Fibroblast of lung (primary cell): ENCODE results near the gene SUMO1. TPM values are rescaled to one million over a fixed set of nuclear protein-coding genes. Genes with fewer than 3 reads are reported as not detected.

ENCODE experiments used
- DNase-seq, 2 donors: peaks; one replicate each; pipeline versions ENCODE4 v3.0.0 to v3.0.0-alpha.2; 2010; ENCODE audit warnings: low read depth in 2 of 2
- H2AFZ ChIP-seq: 2 replicates; pipeline ENCODE4 v1.5.1; 2012; ENCODE audit warnings: low read length, control low read depth, inconsistent platforms
- H3K27ac ChIP-seq: 2 replicates; pipeline ENCODE4 v1.5.1; 2011; ENCODE audit warnings: low read length, control low read depth; ENCODE audit not compliant: insufficient read depth
- H3K27me3 ChIP-seq: 2 replicates; pipeline ENCODE4 v1.5.1; 2011; ENCODE audit warnings: mild to moderate bottlenecking, low read length; ENCODE audit not compliant: control insufficient read depth, insufficient read depth
- H3K36me3 ChIP-seq: 2 replicates; pipeline ENCODE4 v1.5.1; 2011; ENCODE audit warnings: low read length; ENCODE audit not compliant: control insufficient read depth, insufficient read depth
- H3K4me1 ChIP-seq: 2 replicates; pipeline ENCODE4 v1.5.1; 2011; ENCODE audit warnings: low read length; ENCODE audit not compliant: control insufficient read depth, insufficient read depth; ENCODE audit errors: extremely low read depth
- H3K4me2 ChIP-seq: 2 replicates; pipeline ENCODE4 v1.5.1; 2011; ENCODE audit warnings: low read length, control low read depth; ENCODE audit not compliant: insufficient read depth; ENCODE audit errors: extremely low read depth
- H3K4me3 ChIP-seq, 4 experiments: fragments of 200-600 bp in 1 of 4; sonication (generic) in 1 of 4; replicated peaks in 1 of 4; 2 replicates each; pipeline ENCODE4 v1.5.1; 2011 to 2016; ENCODE audit warnings: low read length in 4 of 4, low read depth in 3 of 4, mild to moderate bottlenecking in 3 of 4, control low read depth in 2 of 4, inconsistent platforms in 1 of 4, mixed read lengths in 1 of 4; ENCODE audit not compliant: insufficient read depth in 1 of 4; ENCODE audit errors: control extremely low read depth in 1 of 4
- H3K79me2 ChIP-seq: 2 replicates; pipeline ENCODE4 v1.5.1; 2012; ENCODE audit warnings: mild to moderate bottlenecking, low read length, inconsistent platforms; ENCODE audit not compliant: control insufficient read depth, insufficient read depth
- H3K9ac ChIP-seq: 2 replicates; pipeline ENCODE4 v1.5.1; 2011; ENCODE audit warnings: mild to moderate bottlenecking, low read length, control low read depth; ENCODE audit not compliant: insufficient read depth
- H3K9me3 ChIP-seq: 2 replicates; pipeline ENCODE4 v1.5.1; 2012; ENCODE audit warnings: low read depth, low read length; ENCODE audit not compliant: control insufficient read depth, insufficient read depth
- H4K20me1 ChIP-seq: 2 replicates; pipeline ENCODE4 v1.5.1; 2011; ENCODE audit warnings: low read length; ENCODE audit not compliant: control insufficient read depth, insufficient read depth; ENCODE audit errors: extremely low read depth
- CTCF ChIP-seq, 2 donors: IDR thresholded peaks in 1 of 2; conservative IDR thresholded peaks in 1 of 2; 1 replicate in 1 of 2; 2 replicates in 1 of 2; pipeline ENCODE4 v1.5.1; 2011 to 2012; ENCODE audit warnings: low read length in 2 of 2, control low read depth in 1 of 2, inconsistent platforms in 1 of 2, low read depth in 1 of 2, mild to moderate bottlenecking in 1 of 2
- EZH2 ChIP-seq: IDR thresholded peaks from 2 replicates; pipeline ENCODE4 v1.5.1; 2012; ENCODE audit warnings: low read length, control low read depth, mild to moderate bottlenecking; ENCODE audit errors: missing control alignments
- polyA plus RNA-seq, 2 donors: library from polyadenylated mRNA; depleted of rRNA in 1 of 2; stranded (reverse) in 1 of 2; unstranded in 1 of 2; fragments of >200 nt; gene quantifications; 2 replicates each; pipeline ENCODE4 v1.2.1, GENCODE V29; 2011 to 2012; ENCODE audit warnings: missing spikeins in 1 of 2
- total RNA-seq: library from RNA; depleted of rRNA; stranded (reverse); fragments of >200 nt; gene quantifications from 2 replicates; pipeline ENCODE4 v1.2.1, GENCODE V29; 2014

SUMO1 gene
- total and polyA plus RNA-seq, 2 donors (not counting 1 experiment from before 2014, with no cell fraction given) = 107 to 170 TPM

GRCh38 chr2:202186641-202187202 is 51.7 kb downstream of the SUMO1 start:
- no peak for TF ChIP-seq CTCF (conservative IDR thresholded peaks at IDR 0.05 in 1 of 2, IDR thresholded peaks at IDR 0.05 in 1 of 2; ENCODE audit: low read depth in 1 of 2, low read length in 2 of 2)
- no peak for TF ChIP-seq EZH2
- H3K4me1 ChIP-seq = peaks cover 2% of the 10 kb centered on the region
- H3K27ac ChIP-seq = no peak overlapping the region
- H3K4me2 ChIP-seq = no peak overlapping the region
- H3K36me3 ChIP-seq = no peaks in the 10 kb centered on the region
- no peaks in the 10 kb centered on the region for H3K9me3 ChIP-seq
- H4K20me1 ChIP-seq = no peaks in the 10 kb centered on the region
- no peak overlapping the region for H2AFZ ChIP-seq
- H3K27me3 ChIP-seq = no peaks in the 10 kb centered on the region
- DNase-seq = peak in 1 of 2 donors; percentile 20
- no peak overlapping the region for H3K9ac ChIP-seq
- no peak overlapping the region for H3K4me3 ChIP-seq
- no peaks in the 10 kb centered on the region for H3K79me2 ChIP-seq

- no peaks in the 10 kb centered on the region for H3K9me3 ChIP-seq
- H2AFZ ChIP-seq = no peak overlapping the region
- no peak overlapping the region for H3K27ac ChIP-seq
Observed at GRCh38 chr2:202185156-202185555, 53.2 kb downstream of the SUMO1 start.

DNA sequence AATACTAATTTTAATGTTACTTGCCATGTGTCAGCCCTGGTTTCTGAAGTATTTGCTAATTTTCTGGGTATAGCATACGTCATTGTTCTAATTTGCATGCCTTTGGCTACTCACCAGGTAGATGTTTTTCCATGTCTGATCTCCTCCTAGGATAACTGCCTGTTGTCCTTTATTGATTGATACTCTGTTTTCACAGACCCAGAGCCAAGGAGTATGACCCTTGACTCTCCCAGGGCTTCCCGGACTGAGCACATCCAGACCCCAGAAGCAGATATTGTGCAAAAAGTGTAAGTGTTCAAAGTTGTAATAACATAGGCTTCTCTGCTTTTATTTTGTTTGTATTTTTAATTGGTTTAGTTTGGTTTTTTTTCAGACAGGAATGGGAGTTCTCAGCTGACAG is 53.8 kb downstream of the SUMO1 start:
- H3K4me2 ChIP-seq = no peak overlapping the region
- peaks cover 2% of the 10 kb centered on the region for H3K4me1 ChIP-seq
- H3K27ac ChIP-seq = no peak overlapping the region
- H2AFZ ChIP-seq = no peak overlapping the region
- H3K4me3 ChIP-seq = no peak overlapping the region
- H4K20me1 ChIP-seq = no peaks in the 10 kb centered on the region
- no peak for TF ChIP-seq EZH2
- no peak for TF ChIP-seq CTCF (conservative IDR thresholded peaks at IDR 0.05 in 1 of 2, IDR thresholded peaks at IDR 0.05 in 1 of 2; ENCODE audit: low read depth in 1 of 2, low read length in 2 of 2)
- H3K9ac ChIP-seq = no peak overlapping the region
- DNase-seq = no peak
- H3K36me3 ChIP-seq = no peaks in the 10 kb centered on the region
- no peaks in the 10 kb centered on the region for H3K27me3 ChIP-seq
- H3K79me2 ChIP-seq = no peaks in the 10 kb centered on the region
- H3K9me3 ChIP-seq = no peaks in the 10 kb centered on the region

More at GRCh38 chr2:202185156-202185555, 53.2 kb downstream of the SUMO1 start:
- DNase-seq = no peak
- Histone ChIP-seq H3K4me2 (no peak overlapping the region), H3K4me1 (peaks cover 2% of the 10 kb centered on the region), H3K9ac (no peak overlapping the region), H3K4me3 (no peak overlapping the region), H4K20me1 (no peaks in the 10 kb centered on the region), H3K36me3 (no peaks in the 10 kb centered on the region), H3K79me2 (no peaks in the 10 kb centered on the region), H3K27me3 (no peaks in the 10 kb centered on the region)
- TF ChIP-seq CTCF (conservative IDR thresholded peaks at IDR 0.05 in 1 of 2, IDR thresholded peaks at IDR 0.05 in 1 of 2; ENCODE audit: low read depth in 1 of 2, low read length in 2 of 2) (no peak), EZH2 (no peak)
